Germinal center (tissue), 1 donor: Measurements from ENCODE around the gene ARFGAP1.
"Not testable (repeated sequence)": the region's sequence is repeated elsewhere in the genome, so short reads cannot be mapped to it uniquely, and the experiment has no call there.

Experiments used
- DNase-seq: peaks from one replicate; pipeline ENCODE4 v3.0.0; 2012; ENCODE audit warnings: mixed read lengths, low spot score

ARFGAP1 gene

DNA sequence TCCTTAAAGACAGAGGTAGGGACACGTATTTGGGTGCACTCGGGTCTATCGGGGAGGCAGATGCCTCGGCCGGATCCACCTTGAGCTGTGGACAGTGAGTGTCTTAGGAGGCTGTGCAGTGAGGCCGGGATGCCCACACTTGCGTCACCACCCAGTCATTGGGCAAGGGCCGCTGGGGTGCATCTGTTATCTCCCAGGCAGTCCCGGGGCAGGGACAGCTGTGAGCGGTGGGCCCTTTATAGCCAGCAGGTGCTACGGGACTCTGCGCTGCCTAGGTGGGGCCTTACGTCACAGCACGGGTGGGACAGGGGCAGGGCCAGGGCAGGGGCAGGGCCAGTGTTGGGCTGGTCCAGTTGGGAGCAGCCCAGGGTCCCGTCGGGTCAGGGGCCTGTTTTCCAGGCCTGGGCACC is 19.7 kb downstream of the ARFGAP1 start:
- no peak for DNase-seq

GRCh38 chr20:63292904-63293303 is 20.3 kb downstream of the ARFGAP1 start, which contains the start of gene COL20A1:
TSS of gene COL20A1 (plus strand) at chr20:63293186. CDS start at chr20:63295108, 1,922 bp downstream.
- no peak for DNase-seq

DNA sequence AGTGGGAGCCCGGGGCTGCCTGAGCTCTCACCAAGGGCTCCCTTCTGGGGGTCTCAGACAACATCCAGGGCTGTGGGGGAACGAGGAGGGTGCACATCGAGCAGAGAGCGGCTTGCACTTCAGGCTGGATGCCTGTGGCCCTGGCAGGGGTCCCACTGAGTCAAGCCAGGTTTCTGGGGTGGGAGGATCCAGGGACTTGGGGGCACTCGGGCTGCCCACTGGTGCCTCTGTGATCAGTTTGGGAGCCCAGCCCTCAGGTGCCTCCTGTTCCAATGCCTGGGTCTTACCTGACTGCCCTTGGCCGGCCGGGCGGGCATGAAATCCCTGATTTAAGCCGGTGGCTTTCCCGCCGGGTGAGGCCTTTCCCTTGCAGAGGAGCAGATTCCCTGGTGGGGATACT is 20.8 kb downstream of the ARFGAP1 start:
- DNase-seq, result no peak

GRCh38 chr20:63293871-63294535 is 21.4 kb downstream of the ARFGAP1 start:
- no peak for DNase-seq

DNA sequence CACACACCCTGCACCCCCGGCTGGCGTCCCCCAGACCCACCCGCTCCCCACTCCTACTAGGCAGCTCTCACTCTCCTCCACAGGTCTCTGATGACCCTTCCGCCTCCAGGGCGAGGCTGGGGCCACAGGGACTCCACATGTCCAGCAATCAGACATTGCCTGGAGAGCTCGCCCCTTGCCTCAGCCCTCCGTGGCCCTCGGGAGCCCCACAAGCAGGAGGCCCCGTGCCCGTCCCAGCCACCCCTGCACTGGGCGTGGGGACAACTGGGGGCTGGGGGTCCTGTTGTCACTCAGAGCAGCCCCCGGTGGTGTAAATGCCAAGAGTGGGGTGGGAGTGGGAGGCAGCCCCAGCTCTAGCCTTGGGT is 21.9 kb downstream of the ARFGAP1 start:
- no peak for DNase-seq

DNA sequence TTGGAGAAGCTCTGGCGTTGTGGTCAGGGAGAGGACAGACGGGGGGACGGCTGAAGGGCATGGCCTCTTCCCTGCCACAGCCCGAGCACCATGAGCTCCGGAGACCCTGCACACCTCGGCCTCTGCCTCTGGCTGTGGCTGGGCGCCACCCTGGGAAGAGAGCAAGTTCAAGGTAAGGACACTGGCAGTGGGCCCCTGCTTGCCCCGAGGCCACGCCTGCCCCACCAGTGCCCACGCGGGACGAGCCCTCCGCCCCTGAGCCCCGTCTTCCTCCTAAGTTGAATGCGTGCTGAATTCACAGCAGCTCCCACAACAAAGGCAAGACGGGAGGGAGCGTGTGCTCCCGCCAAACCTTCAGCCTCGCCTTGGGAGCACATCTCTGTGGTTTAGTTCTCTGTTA is 22.4 kb downstream of the ARFGAP1 start:
- DNase-seq, result no peak

DNA sequence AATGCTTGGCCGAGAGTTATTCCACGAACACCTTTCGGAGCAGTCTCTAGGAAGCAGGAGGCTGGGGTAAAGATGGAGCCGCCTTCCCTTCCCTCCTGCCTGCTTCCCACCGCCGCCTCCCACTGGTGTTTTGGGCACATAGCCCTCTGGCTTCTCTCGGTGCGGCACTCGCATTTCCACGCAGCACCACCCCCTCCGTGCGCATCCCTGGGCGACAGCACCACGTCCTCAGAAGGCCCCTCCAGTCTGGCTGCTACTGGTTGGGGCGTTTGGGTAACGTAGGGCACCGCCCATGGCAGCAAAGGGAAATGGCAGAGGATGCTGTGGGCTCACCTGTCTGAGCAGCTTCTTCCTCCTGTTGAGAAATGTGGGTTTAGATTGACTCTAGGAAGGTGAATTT is 22.8 kb downstream of the ARFGAP1 start:
- DNase-seq, result no peak

DNA sequence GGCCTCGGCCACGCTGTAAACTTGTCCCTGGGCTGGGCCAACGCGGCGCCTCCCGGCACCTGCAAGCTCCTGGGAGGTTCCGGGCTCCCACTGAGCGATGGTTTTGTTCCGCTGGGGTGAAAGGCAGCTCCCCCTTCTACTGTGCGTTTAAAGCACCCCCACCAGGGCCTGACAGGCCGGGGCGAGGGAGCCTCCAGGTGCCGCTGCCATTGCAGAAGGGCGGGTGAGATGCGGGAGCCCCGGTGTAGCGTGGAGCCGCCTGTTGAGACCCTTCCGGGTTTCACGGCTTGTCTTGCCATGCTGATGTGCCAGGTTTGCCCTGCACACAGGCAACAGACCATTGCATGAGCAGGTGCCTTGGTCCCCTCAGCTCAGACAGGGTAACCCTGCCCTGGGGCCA is 23.2 kb downstream of the ARFGAP1 start:
- no peak for DNase-seq

- no peak for DNase-seq
Measured at GRCh38 chr20:63296531-63297299, 24.1 kb downstream of the ARFGAP1 start.

DNA sequence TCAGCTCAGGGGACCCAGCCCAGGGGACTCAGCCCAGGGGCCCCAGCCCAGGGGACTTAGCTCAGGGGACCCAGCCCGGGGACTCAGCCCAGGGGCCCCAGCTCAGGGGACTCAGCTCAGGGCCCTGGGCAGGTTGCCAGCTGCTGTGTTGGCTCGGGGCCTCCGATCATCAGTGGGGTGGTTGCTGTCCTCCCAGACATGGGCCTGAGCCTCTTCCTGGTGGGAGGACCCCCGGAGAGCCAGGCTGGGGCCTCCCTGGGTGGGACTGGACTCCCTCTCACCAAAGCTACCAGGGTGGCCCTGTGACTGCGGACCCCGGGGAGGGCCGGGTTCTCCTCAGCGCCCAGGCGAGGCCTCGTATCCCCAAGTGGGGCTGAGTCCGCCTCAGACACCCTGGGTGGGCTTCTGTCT is 24.8 kb downstream of the ARFGAP1 start:
- DNase-seq, result no peak

DNA sequence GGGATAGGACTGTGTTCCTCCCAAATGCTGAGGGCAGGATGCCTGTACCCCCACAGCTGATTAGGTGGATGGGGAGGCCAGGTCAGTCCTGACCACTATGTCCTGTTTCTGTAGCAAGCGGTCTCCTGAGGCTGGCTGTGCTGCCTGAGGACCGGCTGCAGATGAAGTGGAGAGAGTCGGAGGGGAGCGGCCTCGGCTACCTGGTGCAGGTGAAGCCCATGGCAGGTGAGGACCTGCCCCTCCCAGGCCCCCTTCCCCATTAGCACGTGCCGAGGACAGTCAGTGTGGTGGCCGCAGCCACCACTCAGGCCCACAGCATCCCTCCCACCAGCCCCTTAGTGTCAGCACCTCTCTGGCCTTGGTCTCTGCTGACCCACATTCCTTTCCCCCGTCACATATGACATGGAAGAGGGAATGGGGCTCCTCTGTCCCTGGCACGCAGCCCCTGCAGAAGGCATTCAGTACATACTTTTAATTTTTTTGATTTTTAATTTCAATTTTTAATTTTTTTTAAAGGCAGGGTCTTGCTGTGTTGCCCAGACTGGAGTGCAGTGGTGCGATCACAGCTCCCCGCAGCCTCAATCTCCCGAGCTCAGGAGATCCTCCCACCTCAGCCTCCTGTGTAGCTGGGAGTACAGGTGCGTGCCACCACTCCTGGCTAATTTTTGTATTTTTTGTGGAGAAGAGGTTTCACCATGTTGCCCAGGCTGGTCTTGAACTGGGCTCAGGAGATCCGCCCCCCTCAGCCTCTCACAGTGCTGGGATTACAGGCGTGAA is 25.4 kb downstream of the ARFGAP1 start:
- no peak for DNase-seq

- no peak for DNase-seq
Measured at GRCh38 chr20:63298731-63299312, 26.2 kb downstream of the ARFGAP1 start.

DNA sequence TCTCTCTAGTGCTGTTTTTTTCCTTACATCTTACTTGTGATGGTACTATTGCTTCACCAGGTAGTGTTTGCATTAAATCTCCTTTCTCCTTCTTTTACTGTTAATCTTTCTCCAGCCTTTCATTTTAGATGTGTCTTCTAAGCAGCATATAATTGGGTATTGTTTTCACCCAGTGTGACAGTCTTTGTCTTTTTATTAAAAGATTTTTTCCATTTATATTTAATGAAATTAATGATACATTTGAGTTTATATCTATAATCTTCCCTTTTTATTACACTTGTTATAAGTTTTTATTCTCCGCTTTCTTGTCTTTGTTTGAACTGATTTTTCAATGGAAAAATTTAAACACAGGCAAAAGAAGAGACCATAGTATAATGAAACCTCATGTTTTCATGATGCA is 29.1 kb downstream of the ARFGAP1 start:
- no peak for DNase-seq

DNA sequence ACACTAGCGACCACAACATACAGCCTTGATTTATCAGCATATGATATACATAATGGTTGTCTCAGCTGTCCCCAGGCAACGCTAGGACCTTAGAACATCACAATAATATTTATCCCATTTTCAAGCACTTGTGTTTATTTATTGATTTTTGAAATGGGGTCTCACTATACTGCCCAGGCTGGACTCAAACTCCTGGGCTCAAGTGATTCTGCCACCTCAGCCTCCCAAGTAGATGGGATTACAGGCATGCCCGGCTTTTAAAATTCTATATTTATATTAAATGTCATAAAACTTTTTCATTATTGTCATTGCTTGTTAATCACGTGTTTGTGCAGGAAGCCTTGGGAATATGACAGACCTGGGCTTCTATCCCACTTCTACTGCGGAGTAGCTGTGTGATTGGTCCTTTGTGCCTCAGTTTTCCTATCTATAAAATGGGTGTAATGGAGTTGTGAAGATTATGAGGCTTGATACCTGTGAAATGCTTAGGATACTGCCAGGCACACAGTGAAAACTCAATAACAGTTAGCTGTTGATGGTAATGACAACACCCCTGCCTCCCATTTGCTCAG is 30.6 kb downstream of the ARFGAP1 start:
- no peak for DNase-seq

- DNase-seq, result no peak
Measured at GRCh38 chr20:63305393-63305792, 32.8 kb downstream of the ARFGAP1 start.

DNA sequence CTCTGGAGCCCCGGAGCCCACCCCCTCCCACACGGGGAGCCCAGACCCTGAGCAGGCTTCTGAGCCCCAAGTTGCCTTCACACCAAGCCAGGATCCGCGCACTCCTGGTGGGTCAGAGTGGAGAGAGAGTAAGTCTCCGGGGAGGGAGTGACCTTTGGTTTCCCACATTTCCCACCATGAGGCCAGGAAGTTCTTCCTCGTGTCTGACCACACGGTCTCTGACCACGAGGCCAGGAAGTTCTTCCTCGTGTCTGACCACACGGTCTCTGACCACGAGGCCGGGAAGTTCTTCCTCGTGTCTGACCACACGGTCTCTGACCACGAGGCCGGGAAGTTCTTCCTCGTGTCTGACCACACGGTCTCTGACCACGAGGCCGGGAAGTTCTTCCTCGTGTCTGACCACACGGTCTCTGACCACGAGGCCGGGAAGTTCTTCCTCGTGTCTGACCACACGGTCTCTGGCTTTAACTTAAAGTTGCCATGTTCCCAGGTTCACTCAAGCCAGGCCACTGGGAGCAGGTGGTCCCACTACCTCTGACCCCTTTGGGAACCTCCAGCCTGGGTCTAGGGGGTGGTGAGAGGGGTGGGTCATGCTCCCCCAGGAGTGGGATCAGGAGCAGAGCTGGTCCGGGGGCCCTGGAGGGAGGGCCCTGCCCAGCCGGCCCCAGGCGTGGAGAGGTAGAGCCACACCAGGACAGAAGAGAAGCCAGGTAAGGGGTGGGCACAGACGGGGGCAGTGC is 33.5 kb downstream of the ARFGAP1 start:
- DNase-seq, result not testable (repeated sequence)

GRCh38 chr20:63306673-63307537 is 34.3 kb downstream of the ARFGAP1 start:
- no peak for DNase-seq

DNA sequence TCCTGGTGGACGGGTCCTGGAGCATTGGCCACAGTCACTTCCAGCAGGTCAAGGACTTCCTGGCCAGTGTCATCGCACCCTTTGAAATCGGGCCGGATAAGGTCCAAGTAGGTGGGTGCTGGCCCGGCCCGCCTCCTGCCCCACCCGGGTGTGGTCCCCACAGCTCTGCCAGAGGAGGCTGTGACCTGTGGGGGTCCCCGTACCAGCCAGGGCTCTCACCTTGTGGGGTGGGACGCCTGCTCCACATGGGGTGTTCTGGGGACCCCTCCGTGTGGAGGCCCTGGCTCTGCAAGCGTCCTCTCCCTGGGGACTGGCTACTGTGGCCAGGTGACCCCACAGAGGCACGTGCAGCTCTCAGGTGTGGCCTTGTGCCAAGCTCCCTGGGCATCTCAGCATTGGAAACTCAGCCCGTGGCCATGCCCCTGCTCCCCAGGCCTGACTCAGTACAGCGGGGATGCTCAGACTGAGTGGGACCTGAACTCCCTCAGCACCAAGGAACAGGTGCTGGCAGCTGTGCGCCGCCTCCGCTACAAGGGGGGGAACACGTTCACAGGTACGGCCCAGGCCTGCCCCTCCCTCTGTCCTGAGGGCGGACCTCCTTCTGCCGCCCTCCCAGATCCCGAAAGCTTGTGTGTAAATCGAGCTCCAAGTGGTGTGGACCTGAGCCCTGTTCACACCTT is 35.1 kb downstream of the ARFGAP1 start:
- DNase-seq, result no peak

- DNase-seq, result no peak
Measured at GRCh38 chr20:63308218-63308911, 35.8 kb downstream of the ARFGAP1 start.
